Tibial artery (tissue), 4 donors: ENCODE measurements around the gene KCNAB2.
A peak's percentile ranks its signal among the peaks of the same experiment; 100 is the strongest.

Experiments used
- DNase-seq, 2 donors: peaks; one replicate each; pipeline ENCODE4 v3.0.0-alpha.2; 2019
- H3K27ac ChIP-seq, 2 donors: fragments of 200-600 bp; sonication (generic) in 1 of 2; 1 replicate in 1 of 2; 2 replicates in 1 of 2; pipeline ENCODE4 v1.5.1; 2018 to 2019; ENCODE audit warnings: mild to moderate bottlenecking in 1 of 2
- H3K27me3 ChIP-seq, 2 donors: fragments of 200-600 bp; sonication (generic) in 1 of 2; one replicate each; pipeline versions ENCODE4 v1.5.1 to v1.6.0; 2016 to 2019
- H3K36me3 ChIP-seq, 3 donors: fragments of 200-600 bp; sonication (generic) in 2 of 3; one replicate each; pipeline ENCODE4 v1.5.1; 2016 to 2019; ENCODE audit warnings: mild to moderate bottlenecking in 2 of 3
- H3K4me1 ChIP-seq, 4 donors: fragments of 200-600 bp; sonication (generic) in 2 of 4; 1 replicate in 3 of 4; 2 replicates in 1 of 4; pipeline ENCODE4 v1.5.1; 2016 to 2019
- H3K4me3 ChIP-seq, 2 donors: fragments of 200-600 bp; sonication (generic) in 1 of 2; 1 replicate in 1 of 2; 2 replicates in 1 of 2; pipeline ENCODE4 v1.5.1; 2018 to 2019; ENCODE audit warnings: mild to moderate bottlenecking in 2 of 2
- H3K9me3 ChIP-seq, 3 donors: fragments of 200-600 bp; sonication (generic) in 1 of 3; one replicate each; pipeline ENCODE4 v1.5.1; 2016 to 2019
- CTCF ChIP-seq, 2 experiments: fragments of 200-600 bp in 1 of 2; fragments of 450-650 bp in 1 of 2; IDR thresholded peaks; one replicate each; pipeline ENCODE4 v1.5.1; 2017 to 2019; ENCODE audit warnings: antibody characterized with exemption in 2 of 2, mild to moderate bottlenecking in 1 of 2, moderate library complexity in 1 of 2
- intact Hi-C: fragments of 100-400 bp; cut with DNase I; formaldehyde crosslinking; loops from one replicate; pipeline ENCODE4 v1.15.0; 2023; ENCODE audit warnings: low total_unique reads

KCNAB2 gene

GRCh38 chr1:6003568-6004411, 41.9 kb upstream of the KCNAB2 start:
- no peak overlapping the region for H3K4me3 ChIP-seq
- H3K36me3 ChIP-seq, result no peaks in the 10 kb centered on the region
- TF ChIP-seq CTCF (IDR thresholded peaks at IDR 0.05), result no peak
- H3K4me1 ChIP-seq, result no peaks in the 10 kb centered on the region
- H3K27me3 ChIP-seq, result peaks cover 0 to 39% of the 10 kb centered on the region in 2 donors
- H3K9me3 ChIP-seq, result no peaks in the 10 kb centered on the region
- no peak overlapping the region for H3K27ac ChIP-seq
- intact Hi-C loops, result no loop called here
- DNase-seq, result peak in 1 of 2 donors; percentile 29

DNA sequence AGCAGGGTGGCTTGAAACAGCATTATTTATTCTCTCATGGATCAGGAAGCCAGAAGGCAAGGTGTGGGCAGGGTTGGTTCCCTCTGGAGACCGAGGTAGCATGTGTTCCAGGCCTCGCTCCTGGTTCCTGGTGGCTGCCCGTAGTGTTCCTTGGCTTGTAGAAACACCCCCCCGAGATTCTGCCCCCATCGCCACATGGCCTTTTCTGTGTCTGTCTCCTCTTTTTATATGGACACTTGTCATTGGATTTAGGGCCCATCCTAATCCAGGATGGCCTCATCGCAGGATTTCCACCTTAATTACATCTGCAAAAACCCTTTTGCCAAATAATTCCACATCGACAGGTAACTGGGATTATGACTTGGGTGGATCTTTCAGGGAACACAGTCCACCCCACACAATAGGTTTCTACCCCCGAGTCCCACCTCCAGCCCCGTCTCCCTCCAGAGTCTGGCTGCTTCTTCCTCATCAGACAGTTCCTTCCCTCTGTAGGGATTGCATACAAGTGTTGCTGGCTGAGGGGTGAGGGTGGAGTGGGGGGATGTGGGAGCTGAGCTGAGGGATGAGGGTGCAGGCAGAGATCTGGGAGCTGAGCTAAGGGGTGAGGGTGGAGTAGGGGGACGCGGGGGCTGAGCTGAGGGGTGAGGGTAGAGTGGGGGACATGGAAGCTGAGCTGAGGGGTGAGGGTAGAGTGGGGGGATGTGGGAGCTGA, 41.1 kb upstream of the KCNAB2 start:
- Histone ChIP-seq H3K36me3 (no peaks in the 10 kb centered on the region), H3K27ac (no peak overlapping the region), H3K9me3 (no peaks in the 10 kb centered on the region), H3K4me1 (no peaks in the 10 kb centered on the region), H3K4me3 (no peak overlapping the region), H3K27me3 (peaks cover 0 to 37% of the 10 kb centered on the region in 2 donors)
- TF ChIP-seq CTCF (IDR thresholded peaks at IDR 0.05), result no peak
- DNase-seq, result peak in 1 of 2 donors; percentile 33
- intact Hi-C loops, result no loop called here

DNA sequence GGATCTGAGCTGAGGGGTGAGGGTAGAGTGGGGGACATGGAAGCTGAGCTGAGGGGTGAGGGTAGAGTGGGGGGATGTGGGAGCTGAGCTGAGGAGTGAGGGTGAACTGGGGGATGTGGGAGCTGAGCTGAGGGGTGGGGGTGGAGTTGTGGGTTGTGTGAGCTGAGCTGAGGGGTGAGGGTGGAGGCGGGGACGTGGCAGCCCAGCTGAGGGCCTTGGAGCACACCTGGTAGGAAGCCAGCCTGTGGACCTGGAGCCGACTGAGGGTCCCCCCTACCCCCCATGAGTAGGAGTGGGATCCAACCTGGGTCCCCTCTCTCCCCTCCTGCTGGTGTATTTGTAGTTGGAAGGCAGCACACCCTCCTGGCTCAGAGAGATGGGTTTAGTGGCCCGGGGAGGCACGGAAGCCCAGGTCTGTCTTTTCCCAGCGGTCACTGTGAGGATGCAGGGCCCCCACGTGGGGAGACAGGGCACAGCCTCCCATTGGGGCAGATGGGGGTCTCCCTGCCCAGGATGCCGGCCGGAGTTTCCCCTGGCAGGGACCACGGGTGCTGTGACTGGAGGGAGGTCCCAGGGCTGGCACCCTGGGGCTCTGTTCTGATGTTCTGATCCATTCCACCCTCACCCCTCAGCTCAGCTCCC, 40.3 kb upstream of the KCNAB2 start:
- peaks cover 0 to 36% of the 10 kb centered on the region in 2 donors for H3K27me3 ChIP-seq
- no peak overlapping the region for H3K4me3 ChIP-seq
- H3K27ac ChIP-seq, result no peak overlapping the region
- H3K9me3 ChIP-seq, result no peaks in the 10 kb centered on the region
- TF ChIP-seq CTCF (IDR thresholded peaks at IDR 0.05), result no peak
- intact Hi-C loops, result no loop called here
- no peaks in the 10 kb centered on the region for H3K4me1 ChIP-seq
- no peaks in the 10 kb centered on the region for H3K36me3 ChIP-seq
- peak in 1 of 2 donors; percentile 41 for DNase-seq

GRCh38 chr1:6006882-6007281, 38.8 kb upstream of the KCNAB2 start:
- Histone ChIP-seq H3K27ac (no peak overlapping the region), H3K27me3 (peaks cover 0 to 22% of the 10 kb centered on the region in 2 donors), H3K4me3 (no peak overlapping the region), H3K36me3 (no peaks in the 10 kb centered on the region), H3K4me1 (no peaks in the 10 kb centered on the region), H3K9me3 (no peaks in the 10 kb centered on the region)
- DNase-seq, result peak in 1 of 2 donors; percentile 37
- no peak for TF ChIP-seq CTCF (IDR thresholded peaks at IDR 0.05)
- intact Hi-C loops, result no loop called here

DNA sequence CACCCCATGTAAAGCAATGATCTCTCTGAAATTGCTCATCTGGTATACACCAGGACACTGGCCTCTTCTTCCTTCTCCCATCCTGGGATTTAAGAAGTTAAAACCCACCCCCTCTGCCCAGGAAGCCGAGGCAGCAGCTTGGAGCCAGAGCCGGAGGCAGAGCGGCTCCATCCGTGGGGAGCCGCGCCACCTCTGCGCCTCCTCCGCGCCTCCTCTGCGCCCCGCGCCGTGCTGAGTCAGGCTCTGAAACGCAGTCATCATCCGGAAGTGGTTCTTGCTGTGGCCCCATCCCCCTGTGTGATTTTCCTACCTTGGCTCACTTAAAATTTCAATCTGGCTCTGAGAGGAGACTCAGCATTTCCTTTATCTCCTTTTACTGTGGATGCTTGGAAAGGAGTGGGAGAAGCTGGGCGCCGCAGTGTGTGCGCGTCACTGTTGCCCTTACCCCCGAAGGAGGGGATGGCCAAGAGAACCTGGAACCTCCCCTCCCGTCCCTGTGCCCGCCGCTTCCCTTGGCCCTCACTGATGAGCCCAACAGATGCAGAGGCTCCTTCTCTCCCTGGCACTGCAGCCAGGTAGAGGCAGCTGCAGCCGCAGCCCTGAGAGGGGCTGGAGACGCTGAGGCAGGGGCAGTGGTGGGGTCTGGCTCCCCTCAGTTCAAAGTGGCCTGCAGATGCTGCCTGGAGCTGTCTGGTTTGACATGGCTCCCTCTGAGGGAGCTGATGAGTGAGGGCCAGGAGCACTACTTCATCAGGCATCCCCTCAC, 38.2 kb upstream of the KCNAB2 start:
- intact Hi-C loops, result no loop called here
- H3K4me1 ChIP-seq, result no peaks in the 10 kb centered on the region
- no peak overlapping the region for H3K27ac ChIP-seq
- no peaks in the 10 kb centered on the region for H3K9me3 ChIP-seq
- peaks cover 0 to 15% of the 10 kb centered on the region in 2 donors for H3K27me3 ChIP-seq
- DNase-seq, result peak in 1 of 2 donors; percentile 39
- no peak overlapping the region for H3K4me3 ChIP-seq
- no peaks in the 10 kb centered on the region for H3K36me3 ChIP-seq
- TF ChIP-seq CTCF (IDR thresholded peaks at IDR 0.05), result no peak
